ENCODE results near the gene TPPP2. TPM values are rescaled to one million over a fixed set of nuclear protein-coding genes. Genes with fewer than 3 reads are reported as not detected.
"Not testable (repeated sequence)": the region's sequence is repeated elsewhere in the genome, so short reads cannot be mapped to it uniquely, and the experiment has no call there.

TPPP2 gene
- total RNA-seq, 1 donor from 2014 or later: not detected

DNA sequence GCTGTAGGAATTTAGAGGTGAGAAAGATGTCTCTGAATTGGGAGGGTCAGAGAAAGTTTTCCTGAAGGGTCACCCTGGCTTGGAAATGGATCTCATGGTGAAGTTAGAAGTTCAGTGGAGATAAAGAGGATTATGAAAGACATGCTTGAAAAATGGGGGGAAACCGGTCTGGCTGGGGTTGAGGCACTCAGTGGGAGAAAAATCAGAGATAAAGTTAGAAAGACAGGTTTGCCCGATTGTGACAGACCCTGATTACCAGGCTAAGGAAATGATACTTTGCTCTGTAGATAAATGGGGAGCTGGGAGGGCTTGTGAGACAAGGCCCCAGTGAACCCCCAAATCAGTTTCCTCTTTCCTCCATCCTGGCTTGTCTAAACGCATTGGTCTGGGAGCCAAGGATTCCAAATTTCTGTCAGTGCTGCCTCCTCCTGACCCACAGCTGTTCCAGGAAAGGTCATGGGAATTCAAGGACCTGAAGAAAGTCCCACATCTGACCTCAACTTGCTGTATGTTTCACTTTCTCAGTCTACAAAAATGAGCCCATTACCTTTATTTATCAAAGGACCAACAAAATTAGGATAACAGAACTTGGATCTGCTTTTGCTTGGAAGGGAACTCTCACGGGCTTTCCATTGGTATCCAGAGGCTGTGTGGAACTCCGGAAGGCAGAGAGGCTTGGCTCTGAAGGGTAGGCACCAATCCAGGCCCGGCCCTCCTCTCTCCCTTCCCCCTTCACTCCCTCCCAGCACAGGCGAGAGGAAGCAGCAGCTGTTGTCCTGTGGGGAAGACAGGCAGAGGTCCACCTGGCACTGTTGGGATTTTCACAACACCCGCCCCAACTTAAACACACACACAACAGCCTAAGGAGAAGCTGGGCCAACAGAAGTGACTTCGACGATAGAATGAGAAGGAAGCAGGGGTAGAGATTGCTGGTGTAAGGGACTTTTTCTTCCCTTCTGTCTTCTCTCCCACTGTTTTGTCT lies 8.7 kb downstream of the TPPP2 start:
- no peaks in the 10 kb centered on the region for H3K36me3 Mint-ChIP-seq (ENCODE audit: low read depth)
- peaks cover 22% of the 10 kb centered on the region for H3K27me3 Mint-ChIP-seq
- no peaks in the 10 kb centered on the region for H3K4me1 Mint-ChIP-seq
- DNase-seq: no peak
- H3K4me3 Mint-ChIP-seq: no peak overlapping the region
- H3K9me3 Mint-ChIP-seq: no peaks in the 10 kb centered on the region
- intact Hi-C loops (cut with micrococcal nuclease): no loop called here
- no peak overlapping the region for H3K27ac Mint-ChIP-seq

DNA sequence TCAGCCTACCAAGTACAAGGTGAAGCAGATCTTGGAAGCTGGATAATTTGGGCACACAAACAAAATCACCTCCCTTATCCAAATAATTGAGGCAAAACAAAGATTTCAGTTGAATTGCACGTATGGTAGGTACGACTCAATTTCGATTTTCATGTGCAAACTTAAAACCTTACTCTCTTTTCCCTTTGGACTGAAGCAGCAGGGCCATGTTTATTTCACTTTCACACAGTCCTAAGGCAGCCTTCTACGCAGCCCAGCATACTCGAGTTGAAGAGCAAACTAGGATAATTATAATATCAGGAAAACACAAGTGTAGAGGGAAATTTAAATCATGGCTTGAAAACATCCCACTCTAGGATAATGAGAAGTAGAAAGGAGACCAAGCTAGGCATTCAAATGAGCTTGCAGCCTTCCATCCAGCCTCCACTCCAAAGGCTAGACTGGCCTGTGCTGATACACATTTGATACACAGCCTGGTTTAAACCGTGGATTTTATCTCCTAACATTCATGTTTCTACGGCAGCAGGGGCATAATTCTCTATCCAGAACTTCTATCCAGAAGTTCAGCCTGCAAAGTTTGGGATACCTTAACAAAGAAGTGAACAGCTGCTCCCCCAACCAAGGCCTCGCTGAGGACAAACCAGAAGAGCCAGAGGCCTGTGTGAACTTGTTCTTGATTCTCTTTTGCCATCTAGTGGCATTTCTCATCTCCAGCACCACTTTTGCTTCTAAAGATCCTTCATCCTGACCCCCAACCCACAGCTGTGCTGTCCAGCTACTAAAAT lies 9.8 kb downstream of the TPPP2 start:
- H3K4me3 Mint-ChIP-seq: no peak overlapping the region
- no peaks in the 10 kb centered on the region for H3K9me3 Mint-ChIP-seq
- intact Hi-C loops (cut with micrococcal nuclease): loop anchor here (1.0 kb wide), 2 partner anchors 25 to 182 kb away; no protein-coding TSS in a partner anchor
- no peaks in the 10 kb centered on the region for H3K4me1 Mint-ChIP-seq
- peak; percentile 72 for DNase-seq
- H3K36me3 Mint-ChIP-seq (ENCODE audit: low read depth): no peaks in the 10 kb centered on the region
- H3K27me3 Mint-ChIP-seq: peaks cover 29% of the 10 kb centered on the region
- no peak overlapping the region for H3K27ac Mint-ChIP-seq

DNA sequence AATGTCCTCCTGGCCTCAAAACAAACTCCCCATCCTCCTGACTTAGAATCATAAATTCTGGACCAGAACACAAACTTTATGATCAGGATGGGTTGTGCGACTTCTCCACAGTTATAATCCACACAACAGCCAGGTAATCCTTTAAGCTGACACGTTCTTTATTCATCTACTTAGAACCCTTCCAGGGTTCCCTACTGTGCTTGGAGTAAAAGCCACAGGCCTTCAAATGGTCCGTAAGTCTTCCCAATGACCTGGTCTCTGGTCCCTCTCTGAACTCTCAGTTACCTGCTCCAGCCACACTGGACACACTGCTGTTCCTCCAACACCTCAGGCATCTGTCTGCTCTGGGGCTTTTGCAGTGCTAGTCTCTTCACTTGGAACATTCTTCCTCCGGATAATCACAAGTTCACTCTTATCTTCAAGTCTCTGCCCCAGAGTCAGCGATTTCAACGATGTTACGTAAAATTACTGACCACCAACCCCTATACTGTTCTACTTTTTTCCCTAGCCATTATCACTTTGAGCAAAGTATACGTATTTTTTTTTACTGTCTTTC lies 10.4 kb downstream of the TPPP2 start:
- no peaks in the 10 kb centered on the region for H3K9me3 Mint-ChIP-seq
- H3K4me3 Mint-ChIP-seq: no peak overlapping the region
- H3K36me3 Mint-ChIP-seq (ENCODE audit: low read depth): no peaks in the 10 kb centered on the region
- H3K4me1 Mint-ChIP-seq: no peaks in the 10 kb centered on the region
- H3K27me3 Mint-ChIP-seq: peaks cover 33% of the 10 kb centered on the region
- intact Hi-C loops (cut with micrococcal nuclease): loop anchor here (1.0 kb wide), 2 partner anchors 26 to 183 kb away; no protein-coding TSS in a partner anchor
- DNase-seq: no peak
- H3K27ac Mint-ChIP-seq: no peak overlapping the region

DNA sequence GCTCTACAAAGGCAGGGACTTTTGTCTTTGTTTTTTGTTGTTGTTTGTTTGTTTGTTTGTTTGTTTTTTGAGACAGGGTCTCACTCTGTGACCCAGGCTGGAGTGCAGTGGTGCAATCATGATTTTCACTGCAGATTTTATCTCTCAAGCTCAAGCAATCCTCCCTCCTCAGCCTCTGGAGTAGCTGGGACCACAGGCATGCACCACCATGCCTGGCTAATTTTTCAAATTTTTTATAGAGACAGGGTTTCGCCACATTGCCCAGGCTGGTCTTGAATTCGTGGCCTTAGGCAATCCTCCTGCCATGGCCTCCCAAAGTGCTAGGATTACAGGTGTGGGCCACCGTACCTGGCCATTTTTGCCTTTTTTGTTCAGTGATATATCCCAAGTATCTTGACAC lies 10.9 kb downstream of the TPPP2 start:
- not testable (repeated sequence) for H3K4me1 Mint-ChIP-seq; DNase-seq; H3K27ac Mint-ChIP-seq; H3K36me3 Mint-ChIP-seq (ENCODE audit: low read depth); H3K4me3 Mint-ChIP-seq; H3K9me3 Mint-ChIP-seq
- peaks cover 36% of the 10 kb centered on the region for H3K27me3 Mint-ChIP-seq
- intact Hi-C loops (cut with micrococcal nuclease): loop anchor here (1.0 kb wide), 2 partner anchors 27 to 184 kb away; no protein-coding TSS in a partner anchor

DNA sequence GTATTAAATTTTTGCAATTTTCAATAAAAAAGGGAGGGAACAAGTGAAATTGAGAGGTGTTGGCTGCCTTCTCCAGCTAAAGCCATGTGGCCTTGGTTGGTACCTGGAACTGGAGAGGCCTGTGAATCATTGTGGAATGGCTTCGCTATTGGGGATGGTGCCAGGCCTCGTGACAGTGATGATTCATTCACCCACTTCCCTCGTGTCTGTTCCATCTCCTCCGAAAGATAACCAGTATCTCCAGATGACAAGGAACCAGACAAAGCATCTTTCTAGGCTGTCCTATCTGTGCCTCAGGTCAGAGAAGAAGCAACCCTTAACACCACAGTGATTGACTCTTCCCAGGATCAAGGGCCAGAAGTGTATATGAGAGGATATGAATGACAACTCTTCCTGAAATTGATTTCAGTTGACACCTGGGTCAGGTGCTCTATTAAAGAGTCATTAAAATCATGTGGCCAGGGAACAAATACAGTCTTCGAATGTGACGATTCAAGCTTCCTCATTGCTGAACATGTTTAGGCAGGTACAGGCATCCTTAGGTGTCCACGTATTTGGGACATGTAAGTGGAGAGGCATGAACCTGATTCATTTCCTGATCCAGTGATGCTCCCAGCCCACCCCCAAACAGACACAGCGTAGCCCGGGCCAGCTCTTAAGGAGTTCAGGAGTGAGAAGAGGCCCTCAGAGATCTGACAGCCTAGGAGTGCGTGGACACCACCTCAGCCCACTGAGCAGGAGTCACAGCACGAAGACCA lies 11.8 kb downstream of the TPPP2 start, which contains the start of gene RNASE7:
Gene RNASE7 (plus strand): TSS at position 687 of the 758 bp plus-strand sequence. CDS start 631 bp downstream, outside the sequence.
- no peak for DNase-seq
- no peaks in the 10 kb centered on the region for H3K36me3 Mint-ChIP-seq (ENCODE audit: low read depth)
- H3K4me1 Mint-ChIP-seq: no peaks in the 10 kb centered on the region
- intact Hi-C loops (cut with micrococcal nuclease): no loop called here
- H3K27ac Mint-ChIP-seq: no peak within 1 kb of the TSS
- no peak within 1 kb of the TSS for H3K4me3 Mint-ChIP-seq
- H3K27me3 Mint-ChIP-seq: peaks cover 38% of the 10 kb centered on the region
- no peaks in the 10 kb centered on the region for H3K9me3 Mint-ChIP-seq

DNA sequence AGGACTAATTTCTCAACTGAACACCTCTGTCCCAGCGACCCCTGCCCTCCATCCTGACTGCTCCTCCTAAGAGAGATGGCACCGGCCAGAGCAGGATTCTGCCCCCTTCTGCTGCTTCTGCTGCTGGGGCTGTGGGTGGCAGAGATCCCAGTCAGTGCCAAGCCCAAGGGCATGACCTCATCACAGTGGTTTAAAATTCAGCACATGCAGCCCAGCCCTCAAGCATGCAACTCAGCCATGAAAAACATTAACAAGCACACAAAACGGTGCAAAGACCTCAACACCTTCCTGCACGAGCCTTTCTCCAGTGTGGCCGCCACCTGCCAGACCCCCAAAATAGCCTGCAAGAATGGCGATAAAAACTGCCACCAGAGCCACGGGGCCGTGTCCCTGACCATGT lies 12.9 kb downstream of the TPPP2 start:
- Mint-ChIP-seq H3K9me3 (no peaks in the 10 kb centered on the region), H3K4me1 (no peaks in the 10 kb centered on the region), H3K27ac (no peak overlapping the region), H3K36me3 (ENCODE audit: low read depth) (no peaks in the 10 kb centered on the region), H3K4me3 (no peak overlapping the region), H3K27me3 (peaks cover 40% of the 10 kb centered on the region)
- intact Hi-C loops (cut with micrococcal nuclease): no loop called here
- DNase-seq: no peak

DNA sequence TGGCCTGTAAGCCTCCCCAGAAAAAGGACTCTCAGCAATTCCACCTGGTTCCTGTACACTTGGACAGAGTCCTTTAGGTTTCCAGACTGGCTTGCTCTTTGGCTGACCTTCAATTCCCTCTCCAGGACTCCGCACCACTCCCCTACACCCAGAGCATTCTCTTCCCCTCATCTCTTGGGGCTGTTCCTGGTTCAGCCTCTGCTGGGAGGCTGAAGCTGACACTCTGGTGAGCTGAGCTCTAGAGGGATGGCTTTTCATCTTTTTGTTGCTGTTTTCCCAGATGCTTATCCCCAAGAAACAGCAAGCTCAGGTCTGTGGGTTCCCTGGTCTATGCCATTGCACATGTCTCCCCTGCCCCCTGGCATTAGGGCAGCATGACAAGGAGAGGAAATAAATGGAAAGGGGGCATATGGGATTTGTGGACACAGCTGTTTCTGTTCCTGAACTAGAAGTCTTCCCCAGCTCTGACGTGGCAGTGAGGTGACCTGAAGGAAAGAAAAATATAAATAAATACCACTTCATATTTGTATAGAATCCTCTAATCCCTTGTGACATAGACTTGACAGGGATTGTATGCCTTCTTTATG lies 13.5 kb downstream of the TPPP2 start:
- H3K4me1 Mint-ChIP-seq: no peaks in the 10 kb centered on the region
- peaks cover 39% of the 10 kb centered on the region for H3K27me3 Mint-ChIP-seq
- H3K9me3 Mint-ChIP-seq: no peaks in the 10 kb centered on the region
- no peak overlapping the region for H3K27ac Mint-ChIP-seq
- no peaks in the 10 kb centered on the region for H3K36me3 Mint-ChIP-seq (ENCODE audit: low read depth)
- no peak overlapping the region for H3K4me3 Mint-ChIP-seq
- intact Hi-C loops (cut with micrococcal nuclease): no loop called here
- DNase-seq: no peak

DNA sequence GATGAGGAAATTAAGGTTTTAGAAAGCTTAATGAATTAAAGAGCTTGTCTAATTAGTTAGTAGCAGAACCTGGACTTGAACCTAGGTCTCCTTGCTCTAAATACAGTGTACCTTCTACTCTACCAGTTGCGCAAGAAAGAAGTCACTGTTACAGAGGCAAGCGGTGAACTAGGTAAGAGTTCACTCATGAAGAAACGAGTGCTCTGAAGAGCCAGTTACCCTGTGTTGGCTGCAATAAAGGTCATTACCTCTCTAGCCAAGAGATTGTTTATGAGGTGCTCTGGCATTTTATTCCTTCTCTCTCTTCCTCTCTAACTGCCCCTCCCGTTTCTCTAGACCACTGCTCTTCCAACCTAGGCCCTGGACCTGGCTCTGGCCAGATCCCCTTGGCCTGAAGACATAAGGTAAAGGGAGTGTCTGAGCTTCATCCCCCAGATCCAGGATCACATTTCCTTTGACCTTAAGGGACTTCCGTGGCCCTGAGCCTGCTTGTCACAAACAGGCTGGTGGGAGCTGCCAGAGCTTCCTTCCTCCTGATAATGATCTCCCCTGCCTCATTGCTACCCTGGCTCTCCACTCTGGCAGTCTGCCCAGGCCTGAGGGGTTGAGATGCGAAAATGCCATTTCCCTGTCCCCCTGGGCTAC lies 14.1 kb downstream of the TPPP2 start:
- Mint-ChIP-seq H3K4me1 (no peaks in the 10 kb centered on the region), H3K27ac (no peak overlapping the region), H3K9me3 (no peaks in the 10 kb centered on the region), H3K4me3 (no peak overlapping the region), H3K27me3 (peaks cover 40% of the 10 kb centered on the region), H3K36me3 (ENCODE audit: low read depth) (no peaks in the 10 kb centered on the region)
- no peak for DNase-seq
- intact Hi-C loops (cut with micrococcal nuclease): no loop called here

DNA sequence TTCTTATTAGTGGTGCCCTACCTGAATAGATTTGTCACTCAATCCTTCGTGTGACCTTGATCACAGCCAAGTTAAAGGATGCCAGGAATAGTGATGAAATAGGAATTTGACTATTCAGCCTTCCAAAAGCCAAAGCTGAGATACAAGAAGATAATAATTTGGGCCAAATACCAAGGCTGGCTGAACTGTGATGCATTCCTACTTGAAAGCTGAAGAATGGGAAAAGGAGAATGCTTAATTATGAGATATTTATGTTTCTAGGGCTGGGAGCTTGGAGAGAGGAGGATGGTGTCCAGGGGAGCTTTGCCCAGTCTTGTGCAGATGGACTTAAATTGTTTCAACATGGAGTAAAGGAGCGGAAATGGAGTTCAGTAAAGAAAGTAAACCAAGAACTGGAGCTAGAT lies 17.4 kb downstream of the TPPP2 start:
- Mint-ChIP-seq H3K4me3 (no peak overlapping the region), H3K36me3 (ENCODE audit: low read depth) (no peaks in the 10 kb centered on the region), H3K27me3 (peaks cover 36% of the 10 kb centered on the region), H3K27ac (no peak overlapping the region), H3K9me3 (no peaks in the 10 kb centered on the region), H3K4me1 (no peaks in the 10 kb centered on the region)
- DNase-seq: no peak
- intact Hi-C loops (cut with micrococcal nuclease): no loop called here

DNA sequence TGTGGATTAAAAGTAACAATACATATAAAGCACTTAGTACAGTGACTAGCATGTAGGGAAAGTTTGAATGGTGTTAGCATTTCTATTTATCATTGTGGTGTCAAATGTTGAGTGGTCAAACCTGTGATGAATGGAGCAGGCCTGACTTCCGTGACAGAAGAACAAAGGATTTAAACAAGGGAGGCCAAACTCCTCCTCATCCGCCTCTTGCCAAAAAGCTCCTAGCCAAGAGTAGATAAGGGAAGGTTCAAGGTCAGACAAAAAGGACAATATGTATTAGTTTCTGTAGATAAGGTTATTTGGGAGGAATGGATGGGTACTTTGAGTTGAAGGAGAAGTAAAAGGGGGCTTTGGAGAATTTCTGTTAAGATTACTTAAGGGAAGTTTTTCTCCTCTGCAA lies 18.6 kb downstream of the TPPP2 start:
- DNase-seq: no peak
- Mint-ChIP-seq H3K27ac (no peak overlapping the region), H3K9me3 (no peaks in the 10 kb centered on the region), H3K4me1 (no peaks in the 10 kb centered on the region), H3K4me3 (no peak overlapping the region), H3K27me3 (peaks cover 28% of the 10 kb centered on the region), H3K36me3 (ENCODE audit: low read depth) (no peaks in the 10 kb centered on the region)
- intact Hi-C loops (cut with micrococcal nuclease): no loop called here

DNA sequence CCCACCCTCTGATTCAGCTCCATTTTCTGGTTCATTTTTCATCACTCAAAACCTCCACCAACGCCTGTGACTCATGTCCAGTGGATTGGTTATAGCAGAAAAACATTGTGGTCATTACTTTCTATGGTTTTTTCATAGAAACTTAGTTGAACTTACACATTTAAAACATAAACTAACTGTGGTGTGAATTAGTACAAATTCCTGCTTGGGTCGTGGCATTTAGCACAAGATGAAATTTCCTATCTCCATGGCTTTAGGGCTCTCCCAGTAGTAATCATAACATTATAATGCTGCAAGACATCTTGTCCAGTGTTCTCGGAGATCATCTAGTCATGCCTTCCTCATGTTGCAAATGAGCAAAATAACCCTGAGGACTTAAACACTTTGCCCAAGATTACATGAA lies 19.3 kb downstream of the TPPP2 start:
- no peak for DNase-seq
- Mint-ChIP-seq H3K4me1 (peaks cover 3% of the 10 kb centered on the region), H3K27ac (no peak overlapping the region), H3K9me3 (no peaks in the 10 kb centered on the region), H3K4me3 (no peak overlapping the region), H3K36me3 (ENCODE audit: low read depth) (no peaks in the 10 kb centered on the region), H3K27me3 (peaks cover 26% of the 10 kb centered on the region)
- intact Hi-C loops (cut with micrococcal nuclease): no loop called here

DNA sequence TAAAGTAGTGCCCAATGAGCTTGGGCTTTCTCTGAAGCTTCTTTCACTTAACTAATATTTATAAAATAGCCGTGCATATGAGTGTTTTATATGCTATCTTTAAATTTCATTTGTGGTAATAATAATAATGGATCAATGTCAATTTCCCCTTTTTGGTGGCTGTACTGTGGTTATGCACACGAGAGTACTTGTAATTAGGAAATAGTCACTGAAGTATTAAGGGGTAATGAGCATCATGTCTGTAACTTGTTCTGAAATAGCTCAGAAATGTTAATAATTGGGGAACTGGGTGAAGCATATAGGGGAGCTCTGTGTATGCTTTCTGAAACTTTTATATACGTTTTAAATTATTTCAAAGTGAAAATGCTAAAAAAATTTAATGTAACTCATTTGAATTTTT lies 20.6 kb downstream of the TPPP2 start:
- Mint-ChIP-seq H3K4me1 (peaks cover 3% of the 10 kb centered on the region), H3K36me3 (ENCODE audit: low read depth) (no peaks in the 10 kb centered on the region), H3K27me3 (peaks cover 13% of the 10 kb centered on the region), H3K9me3 (no peaks in the 10 kb centered on the region), H3K4me3 (no peak overlapping the region), H3K27ac (no peak overlapping the region)
- intact Hi-C loops (cut with micrococcal nuclease): no loop called here
- DNase-seq: no peak

Measured in activated CD4-positive, alpha-beta T cell treated with anti-CD3 and anti-CD28 coated beads, Interleukin-2, amount 10 ng/mL, durations not matched to agents 24 days and 14 days (primary cell).